ENCODE data around the gene RNF157.

The RNF157 gene

DNA sequence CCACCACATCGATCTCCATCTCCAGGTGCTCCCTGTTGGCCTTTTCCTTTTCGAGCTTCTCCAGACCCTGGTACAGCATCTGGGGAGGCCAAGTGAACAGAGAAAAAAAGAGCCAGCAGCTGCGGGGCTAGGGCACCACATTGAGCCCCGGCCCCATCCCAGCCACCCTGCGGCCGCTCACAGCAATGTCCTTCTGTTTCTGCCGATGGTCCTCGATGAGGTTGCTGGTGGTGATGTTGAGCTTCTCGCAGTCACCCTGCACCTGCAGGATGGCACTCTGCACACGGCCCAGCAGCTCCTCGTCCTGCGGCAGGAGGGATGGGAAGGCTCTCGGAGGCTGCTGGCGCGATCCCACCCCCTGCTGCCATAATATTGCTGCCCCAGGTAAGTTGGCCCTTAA lies 40.4 kb upstream of the RNF157 start (continued):
- TF ChIP-seq ZNF214 (tag by site-specific recombination; IDR thresholded peaks at IDR 0.05; ENCODE audit: borderline replicate concordance) (no peak), ZNF837 (tag by site-specific recombination; IDR thresholded peaks at IDR 0.05) (no peak), AEBP2 (tag by site-specific recombination; IDR thresholded peaks at IDR 0.05; ENCODE audit: borderline replicate concordance) (no peak), ZSCAN16 (tag by site-specific recombination; IDR thresholded peaks at IDR 0.05) (no peak)
- TF ChIP-seq, protein P1, sequence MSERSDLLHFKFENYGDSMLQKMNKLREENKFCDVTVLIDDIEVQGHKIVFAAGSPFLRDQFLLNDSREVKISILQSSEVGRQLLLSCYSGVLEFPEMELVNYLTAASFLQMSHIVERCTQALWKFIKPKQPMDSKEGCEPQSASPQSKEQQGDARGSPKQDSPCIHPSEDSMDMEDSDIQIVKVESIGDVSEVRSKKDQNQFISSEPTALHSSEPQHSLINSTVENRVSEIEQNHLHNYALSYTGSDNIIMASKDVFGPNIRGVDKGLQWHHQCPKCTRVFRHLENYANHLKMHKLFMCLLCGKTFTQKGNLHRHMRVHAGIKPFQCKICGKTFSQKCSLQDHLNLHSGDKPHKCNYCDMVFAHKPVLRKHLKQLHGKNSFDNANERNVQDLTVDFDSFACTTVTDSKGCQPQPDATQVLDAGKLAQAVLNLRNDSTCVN (tag by site-specific recombination; optimal IDR thresholded peaks at IDR 0.05): no peak

GRCh38 chr17:76279742-76280287 lies 39.5 kb upstream of the RNF157 start:
- Histone ChIP-seq H3K9me3 (ENCODE audit: control insufficient read depth, insufficient read depth, low read depth, low read length) (no peaks in the 10 kb centered on the region), H3K36me3 (ENCODE audit: control insufficient read depth in 2 of 2, insufficient read depth in 1 of 2, low read length in 2 of 2) (peaks cover 0 to 3% of the 10 kb centered on the region in 2 experiments; a peak in 2 of 3 replicates), H3K27ac (ENCODE audit: extremely low read depth, low read depth, low read length) (no peak overlapping the region), H3K4me1 (ENCODE audit: control insufficient read depth, insufficient read depth, low read length) (no peaks in the 10 kb centered on the region), H3K4me3 (ENCODE audit: low read depth, low read length) (no peak overlapping the region)
- CTCF ChIA-PET: interaction anchor here (0.5 to 4.8 kb wide), 75 partner anchors 9 to 1622 kb away, joined by 3 to 191 read pairs (median 5); partner anchors contain the start of genes CDK3, EXOC7, MRPL38 and PRPSAP1
- TF ChIP-seq ZNF248 (tag by site-specific recombination; IDR thresholded peaks at IDR 0.05) (no peak), KLF10 (tag by site-specific recombination; IDR thresholded peaks at IDR 0.05) (no peak), SP2 (tag by site-specific recombination; IDR thresholded peaks at IDR 0.05) (no peak), ZNF521 (tag by site-specific recombination; IDR thresholded peaks at IDR 0.05) (no peak), ZNF501 (tag by site-specific recombination; IDR thresholded peaks at IDR 0.05) (no peak), ZNF19 (tag by site-specific recombination; IDR thresholded peaks at IDR 0.05; ENCODE audit: low read depth) (no peak), ZNF175 (tag by site-specific recombination; IDR thresholded peaks at IDR 0.05) (no peak), BCL11A (tag by site-specific recombination; IDR thresholded peaks at IDR 0.05; ENCODE audit: low read depth) (no peak), ZNF366 (tag by site-specific recombination; conservative IDR thresholded peaks at IDR 0.05) (no peak), ZNF555 (tag by site-specific recombination; conservative IDR thresholded peaks at IDR 0.05) (no peak), ZNF626 (tag by site-specific recombination; IDR thresholded peaks at IDR 0.05) (no peak), ZNF530 (tag by site-specific recombination; IDR thresholded peaks at IDR 0.05; ENCODE audit: low read depth) (no peak), PRDM1 (tag by site-specific recombination; IDR thresholded peaks at IDR 0.05) (no peak), ZNF416 (tag by site-specific recombination; IDR thresholded peaks at IDR 0.05) (no peak), ZBTB48 (tag by site-specific recombination; IDR thresholded peaks at IDR 0.05) (no peak), ZNF549 (tag by site-specific recombination; IDR thresholded peaks at IDR 0.05) (no peak), ZNF654 (tag by site-specific recombination; IDR thresholded peaks at IDR 0.05; ENCODE audit: low read depth) (no peak), ZNF184 (tag by site-specific recombination; IDR thresholded peaks at IDR 0.05) (no peak)
- TF ChIP-seq, protein P2, sequence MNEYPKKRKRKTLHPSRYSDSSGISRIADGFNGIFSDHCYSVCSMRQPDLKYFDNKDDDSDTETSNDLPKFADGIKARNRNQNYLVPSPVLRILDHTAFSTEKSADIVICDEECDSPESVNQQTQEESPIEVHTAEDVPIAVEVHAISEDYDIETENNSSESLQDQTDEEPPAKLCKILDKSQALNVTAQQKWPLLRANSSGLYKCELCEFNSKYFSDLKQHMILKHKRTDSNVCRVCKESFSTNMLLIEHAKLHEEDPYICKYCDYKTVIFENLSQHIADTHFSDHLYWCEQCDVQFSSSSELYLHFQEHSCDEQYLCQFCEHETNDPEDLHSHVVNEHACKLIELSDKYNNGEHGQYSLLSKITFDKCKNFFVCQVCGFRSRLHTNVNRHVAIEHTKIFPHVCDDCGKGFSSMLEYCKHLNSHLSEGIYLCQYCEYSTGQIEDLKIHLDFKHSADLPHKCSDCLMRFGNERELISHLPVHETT (tag by site-specific recombination; IDR thresholded peaks at IDR 0.05): no peak
- POLR2A ChIA-PET: interaction anchor here (0.5 to 2.0 kb wide), 10 partner anchors 10 to 311 kb away, joined by 3 to 13 read pairs (median 4); partner anchors contain the start of genes SRP68 and UBALD2

Data from HEK293 (cell line).